Bronchus fibroblast of lung (primary cell): ENCODE measurements around the gene SPG11. TPM values are rescaled to one million over a fixed set of nuclear protein-coding genes. Genes with fewer than 3 reads are reported as not detected.

Experiments
- total RNA-seq: library from RNA; depleted of rRNA; stranded (reverse); fragments of >200 nt; gene quantifications from 2 replicates; pipeline ENCODE4 v1.2.3, GENCODE V29; 2015

The SPG11 gene
- total RNA-seq = 28.1 and 37.0 TPM in 2 replicates

DNA sequence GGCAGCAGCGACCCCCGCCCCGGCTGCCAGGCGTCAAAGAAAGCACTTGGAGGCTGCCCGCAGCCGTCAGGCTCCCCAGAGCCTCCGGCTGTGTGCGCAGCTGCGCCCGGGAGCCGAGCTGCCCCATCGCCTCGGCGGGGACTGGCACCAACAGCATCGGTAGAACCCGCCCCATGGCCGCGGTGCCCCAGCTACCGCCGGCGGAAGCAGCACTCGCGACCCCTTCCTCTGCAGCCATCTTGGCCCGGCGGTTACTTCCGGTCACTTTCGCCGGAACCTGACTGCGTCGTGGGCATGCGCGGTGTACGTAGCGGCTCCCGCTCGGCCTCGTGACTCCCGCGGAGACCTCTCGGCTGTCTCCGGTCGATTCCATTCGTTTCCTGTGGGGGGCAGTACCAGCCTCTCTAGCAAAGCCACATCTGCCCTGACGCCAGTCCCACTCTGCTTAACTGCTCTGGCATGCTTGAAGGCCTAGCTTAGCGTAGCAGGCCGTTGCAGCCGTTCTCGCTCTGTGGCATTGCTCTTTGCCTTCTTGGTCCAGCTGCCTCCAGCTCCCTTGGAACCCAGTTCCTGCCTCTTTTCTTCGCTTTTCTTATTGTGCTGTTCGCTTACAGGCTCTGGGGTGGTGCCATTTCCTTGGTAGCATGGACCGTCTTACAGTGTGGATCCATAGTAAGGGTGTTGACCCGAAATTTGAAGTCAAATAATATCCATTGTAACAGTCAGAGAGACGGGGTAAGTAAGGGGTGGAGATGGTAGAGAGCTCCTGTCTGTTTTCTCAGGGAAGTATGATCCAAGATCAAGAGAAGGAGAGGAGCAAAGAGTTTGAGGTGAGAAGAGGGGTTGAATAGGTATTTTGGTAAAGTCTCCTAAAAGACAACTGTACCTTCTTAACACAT lies at the start of gene SPG11:
Gene SPG11, minus strand, starts transcription at position 253 of the 899 bp plus-strand sequence. Its CDS starts 15 bp downstream, at position 238.

DNA sequence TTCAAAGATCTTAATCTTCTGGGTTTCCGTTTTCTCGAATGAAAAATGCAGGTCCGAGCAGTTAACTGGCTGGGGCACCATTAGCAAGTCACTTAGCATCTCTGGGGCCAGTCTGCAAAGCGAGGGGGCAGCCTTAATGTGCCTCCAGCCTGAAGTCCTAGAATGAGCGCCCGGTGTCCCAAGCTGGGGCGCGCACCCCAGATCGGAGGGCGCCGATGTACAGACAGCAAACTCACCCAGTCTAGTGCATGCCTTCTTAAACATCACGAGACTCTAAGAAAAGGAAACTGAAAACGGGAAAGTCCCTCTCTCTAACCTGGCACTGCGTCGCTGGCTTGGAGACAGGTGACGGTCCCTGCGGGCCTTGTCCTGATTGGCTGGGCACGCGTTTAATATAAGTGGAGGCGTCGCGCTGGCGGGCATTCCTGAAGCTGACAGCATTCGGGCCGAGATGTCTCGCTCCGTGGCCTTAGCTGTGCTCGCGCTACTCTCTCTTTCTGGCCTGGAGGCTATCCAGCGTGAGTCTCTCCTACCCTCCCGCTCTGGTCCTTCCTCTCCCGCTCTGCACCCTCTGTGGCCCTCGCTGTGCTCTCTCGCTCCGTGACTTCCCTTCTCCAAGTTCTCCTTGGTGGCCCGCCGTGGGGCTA lies 47.8 kb upstream of the SPG11 start, which contains the start of the genes B2M and PATL2:
Gene B2M, plus strand, starts transcription at position 422 of the 647 bp plus-strand sequence. Its CDS starts 30 bp downstream, at position 452.
Gene PATL2, minus strand, starts transcription at position 228 of the 647 bp plus-strand sequence. CDS start 34,833 bp downstream, outside the sequence.

GRCh38 chr15:44536962-44537734 lies 126.3 kb downstream of the SPG11 start, which contains the start of gene EIF3J:
Gene EIF3J, plus strand, starts transcription at chr15:44537147. Its CDS starts 48 bp downstream, at chr15:44537195.

Other genes with a start within 250 kb of the SPG11 start
- 44.9 and 50.8 TPM in 2 replicates for gene CTDSPL2, start 236.0 kb downstream of the SPG11 start, total RNA-seq
- gene EIF3J, start 126.5 kb downstream of the SPG11 start, total RNA-seq = 23.5 and 28.6 TPM in 2 replicates
- 0.59 TPM in 1 of 2 replicates, not detected in the other for gene PATL2, start 47.7 kb upstream of the SPG11 start, total RNA-seq
- 1,041 and 1,099 TPM in 2 replicates for gene B2M, start 47.9 kb upstream of the SPG11 start, total RNA-seq
- gene TRIM69, start 72.9 kb upstream of the SPG11 start, total RNA-seq = 13.6 and 15.8 TPM in 2 replicates